Pancreas (tissue), 10 donors: ENCODE data around the gene LGALS4. TPM values are rescaled to one million over a fixed set of nuclear protein-coding genes. Genes with fewer than 3 reads are reported as not detected.
A peak's percentile ranks its signal among the peaks of the same experiment; 100 is the strongest.

Experiments
- ATAC-seq, 4 donors: fragments of 200-7000 bp; cut with Tn5 transposase; one replicate each; pipeline versions ENCODE4 v1.8.0 to v1.9.1; 2020; ENCODE audit warnings: mild to moderate bottlenecking in 4 of 4, moderate library complexity in 4 of 4
- DNase-seq, 6 donors: peaks; one replicate each; pipeline ENCODE4 v3.0.0-alpha.2; 2020
- FAIRE-seq: peaks from 2 replicates; lab custom pipeline; 2012; peaks lifted over from hg19 to GRCh38; lab: Jason Lieb, UNC
- H3K27ac ChIP-seq, 4 donors: fragments of 200-600 bp; sonication (generic); 1 replicate in 3 of 4; 2 replicates in 1 of 4; pipeline versions ENCODE4 v1.5.0 to v1.8.0; 2020
- H3K27me3 ChIP-seq, 4 donors: fragments of 200-600 bp; one replicate each; pipeline ENCODE4 v1.8.0; 2021
- H3K36me3 ChIP-seq, 3 donors: fragments of 200-600 bp; sonication (generic) in 1 of 3; one replicate each; pipeline versions ENCODE4 v1.5.0 to v1.8.0; 2020 to 2021
- H3K4me1 ChIP-seq, 3 donors: fragments of 200-600 bp; one replicate each; pipeline ENCODE4 v1.8.0; 2021
- H3K4me3 ChIP-seq, 4 donors: fragments of 200-600 bp; sonication (generic) in 2 of 4; one replicate each; pipeline versions ENCODE4 v1.5.0 to v1.8.0; 2020 to 2021
- H3K9me3 ChIP-seq, 4 donors: fragments of 200-600 bp; one replicate each; pipeline ENCODE4 v1.8.0; 2021
- WGBS, 2 donors: extraction: QIAGEN DNeasy Blood & Tissue Kit; methylation state at CpG; one replicate each; pipeline ENCODE4 v1.1.7; 2013; 5-methylcytosine and 5-hydroxymethylcytosine counted together
- intact Hi-C, 3 donors: fragments of 100-400 bp; cut with DNase I; formaldehyde crosslinking; loops; one replicate each; pipeline versions ENCODE4 v1.11.1 to v1.14.2; 2022
- polyA plus RNA-seq, 2 donors: library from polyadenylated mRNA; stranded (reverse); fragments of 200-250 nt; gene quantifications; one replicate each; pipeline ENCODE4 v1.2.3, GENCODE V29; 2013
- total RNA-seq, 6 donors: library from RNA; stranded (reverse); fragmentation: NEBNext Ultra II Directional in 4 of 6; extraction: Animal tissue kit (Norgen Biotek cat#: 25700) in 4 of 6; gene quantifications; one replicate each; pipeline versions ENCODE4 v1.2.1 to v1.2.4, GENCODE V29; 2021 to 2023
- TF ChIP-seq, protein P1 (sequence below), 4 donors: fragments of 200-600 bp; sonication (generic) in 3 of 4; IDR thresholded peaks; one replicate each; pipeline versions ENCODE4 v1.5.0 to v1.8.0; 2021; ENCODE audit warnings: antibody characterized with exemption in 4 of 4
- donor health status: healthy with polysubstance abuse.
- donor health status: DM: no; HTN: no; CAD: no; lungs with moderate emphysema.
- donor health status: DM: no; HTN: no; CAD: no.
- donor health status: control.
- donor health status: control.
- donor health status: Bipolar disorder and iron deficiency.
- donor health status: DM: yes; HTN: yes; CAD: no.
- donor health status: DM: no; HTN: no; CAD: no.
- donor health status: DM: no; HTN: no; CAD: no.
- donor health status: DM: yes; HTN: yes; CAD: no.

The LGALS4 gene
- total and polyA plus RNA-seq, 8 donors, result 14.2 to 135 (median 73.8) TPM

DNA sequence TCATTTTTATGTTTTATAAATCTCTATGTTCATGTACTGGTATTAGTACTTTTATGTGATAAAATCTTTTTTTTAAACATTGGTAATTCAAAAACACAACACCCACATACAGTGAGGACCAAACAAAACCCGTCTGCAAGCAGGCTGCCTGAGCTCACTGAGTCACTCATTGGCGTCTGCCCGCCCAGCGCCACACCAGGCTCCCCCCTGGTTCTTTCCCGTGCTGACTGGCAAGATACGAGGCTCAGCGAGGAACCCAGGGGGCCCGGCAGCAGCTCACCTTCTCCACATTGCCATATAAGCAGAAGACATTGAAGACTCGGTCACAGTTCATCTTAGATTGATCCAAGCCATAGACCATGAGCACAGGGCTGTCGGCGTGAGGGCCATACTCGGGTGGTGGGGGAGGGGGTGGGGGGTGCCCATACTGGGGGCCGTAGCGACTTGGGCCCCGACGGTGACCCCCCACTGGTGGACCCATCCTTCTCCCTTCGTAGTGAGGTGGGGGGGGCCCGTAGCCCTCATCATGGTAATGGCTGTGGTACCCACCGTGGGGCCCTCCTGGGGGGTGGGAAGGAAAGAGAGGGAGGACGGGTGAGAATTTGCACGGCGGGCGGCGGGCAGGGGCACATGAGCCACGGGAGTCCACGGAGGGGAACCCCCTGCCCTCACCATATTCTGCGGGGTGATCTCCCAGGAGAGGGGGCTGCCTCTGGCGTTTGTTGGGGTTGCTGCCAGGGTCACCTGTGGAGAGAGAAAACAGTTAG lies 27.3 kb upstream of the LGALS4 start:
- TF ChIP-seq, protein P1, sequence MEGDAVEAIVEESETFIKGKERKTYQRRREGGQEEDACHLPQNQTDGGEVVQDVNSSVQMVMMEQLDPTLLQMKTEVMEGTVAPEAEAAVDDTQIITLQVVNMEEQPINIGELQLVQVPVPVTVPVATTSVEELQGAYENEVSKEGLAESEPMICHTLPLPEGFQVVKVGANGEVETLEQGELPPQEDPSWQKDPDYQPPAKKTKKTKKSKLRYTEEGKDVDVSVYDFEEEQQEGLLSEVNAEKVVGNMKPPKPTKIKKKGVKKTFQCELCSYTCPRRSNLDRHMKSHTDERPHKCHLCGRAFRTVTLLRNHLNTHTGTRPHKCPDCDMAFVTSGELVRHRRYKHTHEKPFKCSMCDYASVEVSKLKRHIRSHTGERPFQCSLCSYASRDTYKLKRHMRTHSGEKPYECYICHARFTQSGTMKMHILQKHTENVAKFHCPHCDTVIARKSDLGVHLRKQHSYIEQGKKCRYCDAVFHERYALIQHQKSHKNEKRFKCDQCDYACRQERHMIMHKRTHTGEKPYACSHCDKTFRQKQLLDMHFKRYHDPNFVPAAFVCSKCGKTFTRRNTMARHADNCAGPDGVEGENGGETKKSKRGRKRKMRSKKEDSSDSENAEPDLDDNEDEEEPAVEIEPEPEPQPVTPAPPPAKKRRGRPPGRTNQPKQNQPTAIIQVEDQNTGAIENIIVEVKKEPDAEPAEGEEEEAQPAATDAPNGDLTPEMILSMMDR (IDR thresholded peaks at IDR 0.05), result no peak
- no peaks in the 10 kb centered on the region for H3K9me3 ChIP-seq

DNA sequence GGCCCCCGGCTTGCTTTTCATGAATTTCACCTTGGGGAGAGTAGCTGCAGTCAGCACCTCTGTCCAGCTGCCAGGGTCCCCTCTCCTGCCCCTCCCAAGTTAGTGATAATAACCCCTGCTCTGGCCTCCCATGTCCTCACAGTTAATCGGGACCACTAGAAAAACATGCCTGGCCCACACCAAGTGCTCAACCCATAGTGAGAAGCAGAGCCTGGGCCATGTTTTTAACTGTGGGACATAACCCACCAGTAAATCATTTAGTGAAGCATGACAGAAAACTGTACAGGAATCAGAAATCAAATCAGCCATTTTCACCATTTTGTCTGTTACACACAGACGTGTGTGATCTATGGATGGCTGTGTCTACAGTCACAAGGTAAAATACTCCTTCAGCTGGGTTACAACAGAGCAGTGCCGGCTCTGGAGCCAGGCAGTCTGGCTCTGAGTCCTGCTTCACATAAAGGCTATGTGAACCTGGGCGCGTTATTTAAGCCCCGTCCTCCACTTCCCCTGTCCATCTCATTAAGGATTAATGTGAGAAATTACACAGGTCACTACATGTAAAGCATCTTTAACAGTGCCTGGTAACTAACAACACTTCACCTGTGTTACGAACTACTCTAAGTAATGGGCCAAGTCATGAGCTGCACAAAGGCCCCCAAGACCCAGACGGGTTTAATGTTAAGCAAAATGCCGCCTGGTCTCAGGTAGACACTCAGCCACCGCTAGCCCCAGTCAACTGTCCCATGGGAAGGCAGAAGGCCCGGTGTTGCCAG lies 26.4 kb upstream of the LGALS4 start:
- peaks cover 22 to 42% (median 38%) of the 10 kb centered on the region in 3 donors for H3K4me1 ChIP-seq
- peak overlapping the region in 2 of 4 donors; percentile 51 to 53 for H3K27ac ChIP-seq
- TF ChIP-seq, protein P1 (IDR thresholded peaks at IDR 0.05), result no peak
- no peaks in the 10 kb centered on the region for H3K9me3 ChIP-seq
- WGBS, 2 donors, result 71 to 77% methylated on average over 12 of the region's 12 CpGs
- peak in 2 of 6 donors; percentile 21 to 27 for DNase-seq
- FAIRE-seq, result no peak
- H3K27me3 ChIP-seq, result no peaks in the 10 kb centered on the region
- no peak overlapping the region for H3K4me3 ChIP-seq
- peaks cover 10 to 80% (median 54%) of the 10 kb centered on the region in 3 donors for H3K36me3 ChIP-seq
- intact Hi-C loops, result no loop called here
- ATAC-seq, result no peak

More for the DNA sequence above, 27.3 kb upstream of the LGALS4 start:
- intact Hi-C loops, result no loop called here
- Histone ChIP-seq H3K4me3 (no peak overlapping the region), H3K36me3 (peaks cover 10 to 88% (median 62%) of the 10 kb centered on the region in 3 donors), H3K27me3 (no peaks in the 10 kb centered on the region), H3K27ac (peak overlapping the region in 2 of 4 donors; percentile 12 to 14), H3K4me1 (peaks cover 22 to 42% (median 38%) of the 10 kb centered on the region in 3 donors)
- DNase-seq (peak in 1 of 6 donors; percentile 73), ATAC-seq (no peak), FAIRE-seq (no peak)
- WGBS, 2 donors, result 64 to 72% methylated on average over 28 of the region's 28 CpGs

DNA sequence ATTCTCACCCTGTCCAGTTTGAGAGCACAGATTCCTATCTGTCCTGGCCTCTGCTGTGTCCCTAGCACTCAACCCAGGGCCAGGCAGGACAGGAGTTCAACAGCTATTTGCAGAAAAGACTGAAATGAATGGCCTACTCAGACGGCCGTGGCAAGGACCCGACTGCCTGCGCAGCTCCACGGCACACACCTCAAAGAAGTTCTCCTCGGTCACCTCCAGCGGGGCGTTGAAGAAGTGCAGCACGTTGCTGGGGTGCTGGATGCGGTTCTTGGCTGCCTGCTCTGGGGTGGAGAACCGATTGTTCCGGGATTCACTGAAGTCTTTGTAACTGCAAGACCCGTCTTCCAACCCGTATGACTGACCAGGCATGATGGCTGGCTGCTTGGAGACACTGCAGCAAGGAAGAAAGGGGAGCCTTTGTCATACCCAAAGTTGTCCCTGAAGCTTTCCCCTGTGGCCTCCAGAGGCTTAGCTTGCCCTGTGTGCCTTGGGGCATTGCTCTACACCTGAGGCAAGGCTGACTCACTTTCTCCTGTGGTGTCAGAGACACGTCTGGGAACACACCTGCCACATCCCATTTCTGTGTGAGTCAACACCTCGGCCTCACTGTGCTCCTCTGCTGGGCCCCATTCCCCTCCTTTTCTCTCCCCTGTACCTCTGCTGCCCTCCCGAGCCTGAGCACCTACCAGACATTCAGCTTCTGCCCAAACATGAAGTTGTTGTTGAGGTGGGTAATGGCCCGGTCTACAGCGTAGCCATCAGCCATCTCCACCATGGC lies 25.7 kb upstream of the LGALS4 start:
- Histone ChIP-seq H3K27me3 (no peaks in the 10 kb centered on the region), H3K27ac (peak overlapping the region in 2 of 4 donors; percentile 51 to 53), H3K36me3 (peaks cover 9 to 72% (median 46%) of the 10 kb centered on the region in 3 donors), H3K4me3 (no peak overlapping the region), H3K9me3 (no peaks in the 10 kb centered on the region), H3K4me1 (peaks cover 22 to 42% (median 38%) of the 10 kb centered on the region in 3 donors)
- intact Hi-C loops, result no loop called here
- ATAC-seq (peak; percentile 26 to 62 (median 49)), DNase-seq (peak in 3 of 6 donors; percentile 27 to 63 (median 55)), FAIRE-seq (no peak)
- TF ChIP-seq, protein P1 (IDR thresholded peaks at IDR 0.05), result no peak
- WGBS, 2 donors, result 48 to 56% methylated on average over 15 to 19 of the region's 19 CpGs

DNA sequence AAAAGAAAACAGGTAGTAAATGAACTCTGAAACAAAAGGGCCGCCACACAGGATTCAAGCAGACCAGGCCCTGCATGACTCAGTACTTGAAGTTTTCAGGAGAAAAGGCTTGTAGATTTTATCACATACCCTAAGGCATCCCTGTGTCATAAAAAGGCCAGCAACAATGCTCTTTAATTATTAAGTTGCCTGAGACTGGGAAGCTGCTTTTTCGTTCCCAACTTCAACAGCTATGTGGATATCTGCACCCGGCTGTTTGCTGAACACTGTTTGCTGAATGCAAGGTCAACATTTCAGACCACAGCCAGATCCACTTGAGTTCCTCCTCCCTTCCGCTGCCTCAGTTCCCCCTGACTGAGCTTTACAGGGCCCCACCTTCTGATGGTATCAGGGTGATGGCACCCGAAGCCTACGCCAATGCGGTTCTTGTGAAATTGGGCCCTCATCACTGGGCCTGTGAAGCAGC lies 24.9 kb upstream of the LGALS4 start:
- 50 to 51% methylated on average over 7 of the region's 7 CpGs for WGBS, 2 donors
- H3K4me1 ChIP-seq, result peaks cover 22 to 42% (median 38%) of the 10 kb centered on the region in 3 donors
- TF ChIP-seq, protein P1 (IDR thresholded peaks at IDR 0.05), result no peak
- intact Hi-C loops, result no loop called here
- ATAC-seq (peak; percentile 43 to 57 (median 43)), FAIRE-seq (no peak), DNase-seq (peak in 2 of 6 donors; percentile 18 to 24)
- peaks cover 3 to 65% (median 39%) of the 10 kb centered on the region in 3 donors for H3K36me3 ChIP-seq
- no peaks in the 10 kb centered on the region for H3K27me3 ChIP-seq
- H3K4me3 ChIP-seq, result no peak overlapping the region
- H3K9me3 ChIP-seq, result no peaks in the 10 kb centered on the region
- H3K27ac ChIP-seq, result peak overlapping the region in 2 of 4 donors; percentile 51 to 53
